Peyer's patch (tissue), 4 donors: ENCODE measurements around the gene STIM2. TPM values are rescaled to one million over a fixed set of nuclear protein-coding genes. Genes with fewer than 3 reads are reported as not detected.

Experiments
- DNase-seq, 3 donors: peaks; one replicate each; pipeline ENCODE4 v3.0.0-alpha.2; 2017 to 2019
- H3K27ac ChIP-seq, 4 donors: fragments of 200-600 bp; sonication (generic); one replicate each; pipeline ENCODE4 v1.5.1; 2016 to 2019
- H3K27me3 ChIP-seq, 2 donors: fragments of 200-600 bp; sonication (generic); one replicate each; pipeline ENCODE4 v1.5.1; 2019
- H3K36me3 ChIP-seq, 3 donors: fragments of 200-600 bp; sonication (generic); one replicate each; pipeline ENCODE4 v1.5.1; 2016 to 2019
- H3K4me1 ChIP-seq, 4 donors: fragments of 200-600 bp; sonication (generic); one replicate each; pipeline ENCODE4 v1.5.1; 2016 to 2019
- H3K4me3 ChIP-seq, 4 donors: fragments of 200-600 bp; sonication (generic); 1 replicate in 3 of 4; 2 replicates in 1 of 4; pipeline ENCODE4 v1.5.1; 2016 to 2019; ENCODE audit warnings: mild to moderate bottlenecking in 1 of 4
- H3K9me3 ChIP-seq, 4 donors: fragments of 200-600 bp; sonication (generic); one replicate each; pipeline ENCODE4 v1.5.1; 2016 to 2019; ENCODE audit warnings: mild to moderate bottlenecking in 1 of 4
- POLR2A ChIP-seq, 2 donors: fragments of 450-650 bp; IDR thresholded peaks; one replicate each; pipeline ENCODE4 v1.5.1; 2017; ENCODE audit warnings: antibody characterized with exemption in 2 of 2, mild to moderate bottlenecking in 2 of 2, moderate library complexity in 2 of 2
- total RNA-seq, 4 donors: library from RNA; depleted of rRNA; stranded (reverse); fragments of >200 nt; gene quantifications; one replicate each; pipeline ENCODE4 v1.1.0, GENCODE V29; 2016
- TF ChIP-seq, protein P1 (sequence below), 6 experiments: fragments of 450-650 bp in 4 of 6; fragments of 200-600 bp in 2 of 6; sonication (generic) in 1 of 6; IDR thresholded peaks; one replicate each; pipeline ENCODE4 v1.5.1; 2017 to 2019; ENCODE audit warnings: antibody characterized with exemption in 6 of 6, mild to moderate bottlenecking in 3 of 6, moderate library complexity in 1 of 6

The STIM2 gene
- total RNA-seq, 4 donors from 2014 or later, result 35.7 to 82.5 (median 39.2) TPM

DNA sequence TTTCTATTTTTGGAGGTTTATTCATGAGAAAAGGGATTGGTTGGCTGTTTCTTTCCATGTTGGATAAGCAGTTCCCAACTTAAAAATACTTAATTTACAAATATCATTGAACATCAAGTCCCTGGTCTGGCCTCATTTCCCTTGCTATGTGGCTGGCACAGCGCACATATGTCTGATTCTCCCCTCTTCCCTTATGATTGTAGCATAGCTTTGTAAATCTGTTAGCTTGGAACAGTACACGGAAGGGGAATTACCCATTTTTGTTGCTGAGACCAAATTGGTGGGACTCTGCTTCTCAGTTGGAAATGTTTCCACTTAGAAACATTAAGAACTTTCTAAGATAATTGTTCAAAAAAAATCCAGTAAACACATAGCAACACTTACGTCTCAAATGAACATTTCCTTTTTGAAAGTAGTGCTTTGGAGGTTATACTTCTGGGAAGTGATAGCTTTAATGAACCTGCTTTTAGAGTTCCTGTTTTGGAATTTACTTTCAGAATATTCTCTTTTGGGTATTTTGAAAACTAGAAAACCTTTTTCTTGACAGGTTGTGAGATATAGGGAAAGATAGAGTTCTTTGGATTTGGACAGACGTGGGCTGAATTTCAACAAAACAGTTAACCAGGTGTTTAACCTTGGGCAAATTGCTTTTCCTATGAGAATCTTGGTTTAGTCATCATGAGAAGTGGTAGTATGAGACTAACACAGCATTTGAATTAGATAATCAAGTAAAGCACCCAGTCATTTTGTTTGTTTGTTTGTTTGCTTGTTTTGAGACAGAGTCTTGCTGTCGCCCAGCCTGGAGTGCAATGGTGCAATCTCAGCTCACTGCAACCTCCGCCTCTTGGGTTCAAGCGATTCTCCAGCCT is 47.3 kb downstream of the STIM2 start:
- no peak for TF ChIP-seq POLR2A (IDR thresholded peaks at IDR 0.05)
- TF ChIP-seq, protein P1, sequence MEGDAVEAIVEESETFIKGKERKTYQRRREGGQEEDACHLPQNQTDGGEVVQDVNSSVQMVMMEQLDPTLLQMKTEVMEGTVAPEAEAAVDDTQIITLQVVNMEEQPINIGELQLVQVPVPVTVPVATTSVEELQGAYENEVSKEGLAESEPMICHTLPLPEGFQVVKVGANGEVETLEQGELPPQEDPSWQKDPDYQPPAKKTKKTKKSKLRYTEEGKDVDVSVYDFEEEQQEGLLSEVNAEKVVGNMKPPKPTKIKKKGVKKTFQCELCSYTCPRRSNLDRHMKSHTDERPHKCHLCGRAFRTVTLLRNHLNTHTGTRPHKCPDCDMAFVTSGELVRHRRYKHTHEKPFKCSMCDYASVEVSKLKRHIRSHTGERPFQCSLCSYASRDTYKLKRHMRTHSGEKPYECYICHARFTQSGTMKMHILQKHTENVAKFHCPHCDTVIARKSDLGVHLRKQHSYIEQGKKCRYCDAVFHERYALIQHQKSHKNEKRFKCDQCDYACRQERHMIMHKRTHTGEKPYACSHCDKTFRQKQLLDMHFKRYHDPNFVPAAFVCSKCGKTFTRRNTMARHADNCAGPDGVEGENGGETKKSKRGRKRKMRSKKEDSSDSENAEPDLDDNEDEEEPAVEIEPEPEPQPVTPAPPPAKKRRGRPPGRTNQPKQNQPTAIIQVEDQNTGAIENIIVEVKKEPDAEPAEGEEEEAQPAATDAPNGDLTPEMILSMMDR (IDR thresholded peaks at IDR 0.05), result no peak
- peak overlapping the region in 2 of 4 donors; percentile 28 to 50 for H3K27ac ChIP-seq
- no peak overlapping the region for H3K4me3 ChIP-seq
- no peak for DNase-seq
- H3K9me3 ChIP-seq, result no peaks in the 10 kb centered on the region
- no peaks in the 10 kb centered on the region for H3K36me3 ChIP-seq
- no peaks in the 10 kb centered on the region for H3K27me3 ChIP-seq
- peaks cover 0 to 6% (median 0%) of the 10 kb centered on the region in 4 donors for H3K4me1 ChIP-seq

- H3K4me3 ChIP-seq, result no peak overlapping the region
- TF ChIP-seq, protein P1 (IDR thresholded peaks at IDR 0.05), result no peak
- no peak for TF ChIP-seq POLR2A (IDR thresholded peaks at IDR 0.05)
- no peaks in the 10 kb centered on the region for H3K36me3 ChIP-seq
- DNase-seq, result no peak
- peaks cover 0 to 6% (median 0%) of the 10 kb centered on the region in 4 donors for H3K4me1 ChIP-seq
- H3K27me3 ChIP-seq, result no peaks in the 10 kb centered on the region
- no peaks in the 10 kb centered on the region for H3K9me3 ChIP-seq
- no peak overlapping the region for H3K27ac ChIP-seq
Observed at GRCh38 chr4:26909369-26909768, 48.7 kb downstream of the STIM2 start.

GRCh38 chr4:26911254-26911653 is 50.6 kb downstream of the STIM2 start:
- Histone ChIP-seq H3K36me3 (no peaks in the 10 kb centered on the region), H3K9me3 (no peaks in the 10 kb centered on the region), H3K27me3 (no peaks in the 10 kb centered on the region), H3K27ac (no peak overlapping the region), H3K4me3 (no peak overlapping the region), H3K4me1 (peaks cover 0 to 6% (median 0%) of the 10 kb centered on the region in 4 donors)
- TF ChIP-seq, protein P1 (IDR thresholded peaks at IDR 0.05), result no peak
- no peak for TF ChIP-seq POLR2A (IDR thresholded peaks at IDR 0.05)
- no peak for DNase-seq

- H3K9me3 ChIP-seq, result no peaks in the 10 kb centered on the region
- H3K27ac ChIP-seq, result no peak overlapping the region
- TF ChIP-seq, protein P1 (IDR thresholded peaks at IDR 0.05), result no peak
- TF ChIP-seq POLR2A (IDR thresholded peaks at IDR 0.05), result no peak
- H3K27me3 ChIP-seq, result no peaks in the 10 kb centered on the region
- DNase-seq, result no peak
- H3K36me3 ChIP-seq, result no peaks in the 10 kb centered on the region
- peaks cover 0 to 6% (median 0%) of the 10 kb centered on the region in 4 donors for H3K4me1 ChIP-seq
- no peak overlapping the region for H3K4me3 ChIP-seq
Observed at GRCh38 chr4:26912069-26912468, 51.4 kb downstream of the STIM2 start.

GRCh38 chr4:26912810-26913209 is 52.2 kb downstream of the STIM2 start:
- TF ChIP-seq, protein P1 (IDR thresholded peaks at IDR 0.05), result no peak
- no peak for TF ChIP-seq POLR2A (IDR thresholded peaks at IDR 0.05)
- Histone ChIP-seq H3K9me3 (no peaks in the 10 kb centered on the region), H3K27ac (no peak overlapping the region), H3K36me3 (no peaks in the 10 kb centered on the region), H3K4me3 (no peak overlapping the region), H3K27me3 (no peaks in the 10 kb centered on the region), H3K4me1 (peaks cover 0 to 6% (median 0%) of the 10 kb centered on the region in 4 donors)
- DNase-seq, result no peak
